SW480 (cell line): ENCODE data around the gene ZMYND10.

ENCODE experiments used
- DNase-seq: peaks from one replicate; pipeline ENCODE4 v3.0.0-alpha.2; 2016; ENCODE audit warnings: low spot score

The ZMYND10 gene

GRCh38 chr3:50345008-50345407 is 524 bp downstream of the ZMYND10 start:
- DNase-seq: no peak

- no peak for DNase-seq
Observed at GRCh38 chr3:50342813-50343633, 2.5 kb downstream of the ZMYND10 start.

- DNase-seq: no peak
Observed at GRCh38 chr3:50341996-50342650, 3.4 kb downstream of the ZMYND10 start.

GRCh38 chr3:50341537-50341936 is 4.0 kb downstream of the ZMYND10 start:
- DNase-seq: no peak

GRCh38 chr3:50340448-50341329 is 4.8 kb downstream of the ZMYND10 start, which contains the start of gene RASSF1:
TSS of gene RASSF1 (minus strand) at chr3:50340836. CDS start at chr3:50340805, 31 bp downstream.
- peak; percentile 52 for DNase-seq

- DNase-seq: no peak
Observed at GRCh38 chr3:50340147-50340447, 5.4 kb downstream of the ZMYND10 start.

GRCh38 chr3:50339485-50340146 is 5.9 kb downstream of the ZMYND10 start:
- DNase-seq: no peak

GRCh38 chr3:50338965-50339364 is 6.6 kb downstream of the ZMYND10 start:
- no peak for DNase-seq

GRCh38 chr3:50337175-50337861 is 8.2 kb downstream of the ZMYND10 start:
- DNase-seq: peak; percentile 99

GRCh38 chr3:50336452-50337174 is 8.9 kb downstream of the ZMYND10 start:
- DNase-seq: no peak

- no peak for DNase-seq
Observed at GRCh38 chr3:50334339-50335075, 11.0 kb downstream of the ZMYND10 start.

- DNase-seq: no peak
Observed at GRCh38 chr3:50333744-50334328, 11.7 kb downstream of the ZMYND10 start.

GRCh38 chr3:50331364-50331907 is 14.1 kb downstream of the ZMYND10 start:
- no peak for DNase-seq

GRCh38 chr3:50330330-50330729 is 15.2 kb downstream of the ZMYND10 start:
- DNase-seq: no peak

- peak; percentile 95 for DNase-seq
Observed at GRCh38 chr3:50327943-50328691, 17.4 kb downstream of the ZMYND10 start, which contains the start of gene TUSC2. TSS of gene TUSC2 (minus strand) at chr3:50328223. CDS start at chr3:50328099, 124 bp downstream.

GRCh38 chr3:50327129-50327528 is 18.4 kb downstream of the ZMYND10 start:
- no peak for DNase-seq

- DNase-seq: no peak
Observed at GRCh38 chr3:50326182-50326541, 19.4 kb downstream of the ZMYND10 start.

GRCh38 chr3:50325497-50326181 is 19.9 kb downstream of the ZMYND10 start:
- DNase-seq: no peak
